H1 (cell line): ENCODE data around the gene ZSCAN10. TPM values are rescaled to one million over a fixed set of nuclear protein-coding genes. Genes with fewer than 3 reads are reported as not detected.

Source experiments
- BCL11A ChIP-seq, 2 experiments: IDR thresholded peaks; one replicate each; pipeline ENCODE4 v1.6.1; 2011; ENCODE audit warnings: low read depth in 2 of 2, low read length in 2 of 2, mild to moderate bottlenecking in 2 of 2
- CREB1 ChIP-seq: IDR thresholded peaks from 2 replicates; pipeline ENCODE4 v1.6.1; 2012; ENCODE audit warnings: inconsistent platforms
- MAFK ChIP-seq: IDR thresholded peaks from 2 replicates; pipeline ENCODE4 v1.6.1; 2012; ENCODE audit warnings: low read depth, mild to moderate bottlenecking, improper control_type of control experiment, low read length
- polyA plus RNA-seq, 7 experiments: library from polyadenylated mRNA; depleted of rRNA in 3 of 7; stranded (reverse) in 5 of 7; unstranded in 2 of 7; fragments of >200 nt in 5 of 7; fragments of 200-250 nt in 2 of 7; gene quantifications; 1 replicate in 5 of 7; 2 replicates in 1 of 7; 4 replicates in 1 of 7; pipeline versions ENCODE4 v1.2.1 to v1.2.3, GENCODE V29; 2011 to 2013; ENCODE audit warnings: missing spikeins in 2 of 7, mixed read lengths in 2 of 7
- total RNA-seq: library from RNA; stranded (reverse); fragmentation: NEBNext Ultra II Directional; extraction: Animal tissue kit (Norgen Biotek cat#: 25700); gene quantifications from 2 replicates; pipeline ENCODE4 v1.2.1, GENCODE V29; 2021
- TF ChIP-seq, protein P1 (sequence below): fragments of 300-600 bp; sonication (generic); IDR thresholded peaks from 2 replicates; pipeline ENCODE4 v1.7.1; 2012; ENCODE audit warnings: low read length, moderate library complexity, mild to moderate bottlenecking, inconsistent platforms; ENCODE audit not compliant: insufficient replicate concordance

The ZSCAN10 gene
- total and polyA plus RNA-seq, 2 of the 8 experiments (the other 6 are each of a cell fraction or from before 2014, with no cell fraction given), result 209 to 314 TPM

DNA sequence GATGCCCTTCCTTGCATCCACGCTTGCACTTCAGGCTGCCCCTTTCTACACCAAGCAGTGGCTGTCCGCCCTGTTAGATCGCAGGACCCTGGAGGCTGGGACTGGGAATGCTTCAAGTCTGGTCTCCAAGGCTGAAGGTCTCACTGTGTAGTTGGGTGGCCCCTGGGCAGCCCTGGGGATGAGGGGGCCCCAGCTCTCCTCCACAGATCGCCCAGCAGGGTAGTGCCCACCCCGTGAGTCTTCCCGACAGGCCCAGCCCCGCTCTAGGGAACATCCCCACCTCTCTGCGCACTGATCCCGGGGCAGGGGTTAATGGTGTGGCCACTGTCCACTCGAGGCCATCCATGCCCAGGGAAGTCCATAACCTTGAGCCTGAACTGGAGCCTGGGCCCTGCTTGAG is 46.1 kb upstream of the ZSCAN10 start (continued):
- TF ChIP-seq, protein P1, sequence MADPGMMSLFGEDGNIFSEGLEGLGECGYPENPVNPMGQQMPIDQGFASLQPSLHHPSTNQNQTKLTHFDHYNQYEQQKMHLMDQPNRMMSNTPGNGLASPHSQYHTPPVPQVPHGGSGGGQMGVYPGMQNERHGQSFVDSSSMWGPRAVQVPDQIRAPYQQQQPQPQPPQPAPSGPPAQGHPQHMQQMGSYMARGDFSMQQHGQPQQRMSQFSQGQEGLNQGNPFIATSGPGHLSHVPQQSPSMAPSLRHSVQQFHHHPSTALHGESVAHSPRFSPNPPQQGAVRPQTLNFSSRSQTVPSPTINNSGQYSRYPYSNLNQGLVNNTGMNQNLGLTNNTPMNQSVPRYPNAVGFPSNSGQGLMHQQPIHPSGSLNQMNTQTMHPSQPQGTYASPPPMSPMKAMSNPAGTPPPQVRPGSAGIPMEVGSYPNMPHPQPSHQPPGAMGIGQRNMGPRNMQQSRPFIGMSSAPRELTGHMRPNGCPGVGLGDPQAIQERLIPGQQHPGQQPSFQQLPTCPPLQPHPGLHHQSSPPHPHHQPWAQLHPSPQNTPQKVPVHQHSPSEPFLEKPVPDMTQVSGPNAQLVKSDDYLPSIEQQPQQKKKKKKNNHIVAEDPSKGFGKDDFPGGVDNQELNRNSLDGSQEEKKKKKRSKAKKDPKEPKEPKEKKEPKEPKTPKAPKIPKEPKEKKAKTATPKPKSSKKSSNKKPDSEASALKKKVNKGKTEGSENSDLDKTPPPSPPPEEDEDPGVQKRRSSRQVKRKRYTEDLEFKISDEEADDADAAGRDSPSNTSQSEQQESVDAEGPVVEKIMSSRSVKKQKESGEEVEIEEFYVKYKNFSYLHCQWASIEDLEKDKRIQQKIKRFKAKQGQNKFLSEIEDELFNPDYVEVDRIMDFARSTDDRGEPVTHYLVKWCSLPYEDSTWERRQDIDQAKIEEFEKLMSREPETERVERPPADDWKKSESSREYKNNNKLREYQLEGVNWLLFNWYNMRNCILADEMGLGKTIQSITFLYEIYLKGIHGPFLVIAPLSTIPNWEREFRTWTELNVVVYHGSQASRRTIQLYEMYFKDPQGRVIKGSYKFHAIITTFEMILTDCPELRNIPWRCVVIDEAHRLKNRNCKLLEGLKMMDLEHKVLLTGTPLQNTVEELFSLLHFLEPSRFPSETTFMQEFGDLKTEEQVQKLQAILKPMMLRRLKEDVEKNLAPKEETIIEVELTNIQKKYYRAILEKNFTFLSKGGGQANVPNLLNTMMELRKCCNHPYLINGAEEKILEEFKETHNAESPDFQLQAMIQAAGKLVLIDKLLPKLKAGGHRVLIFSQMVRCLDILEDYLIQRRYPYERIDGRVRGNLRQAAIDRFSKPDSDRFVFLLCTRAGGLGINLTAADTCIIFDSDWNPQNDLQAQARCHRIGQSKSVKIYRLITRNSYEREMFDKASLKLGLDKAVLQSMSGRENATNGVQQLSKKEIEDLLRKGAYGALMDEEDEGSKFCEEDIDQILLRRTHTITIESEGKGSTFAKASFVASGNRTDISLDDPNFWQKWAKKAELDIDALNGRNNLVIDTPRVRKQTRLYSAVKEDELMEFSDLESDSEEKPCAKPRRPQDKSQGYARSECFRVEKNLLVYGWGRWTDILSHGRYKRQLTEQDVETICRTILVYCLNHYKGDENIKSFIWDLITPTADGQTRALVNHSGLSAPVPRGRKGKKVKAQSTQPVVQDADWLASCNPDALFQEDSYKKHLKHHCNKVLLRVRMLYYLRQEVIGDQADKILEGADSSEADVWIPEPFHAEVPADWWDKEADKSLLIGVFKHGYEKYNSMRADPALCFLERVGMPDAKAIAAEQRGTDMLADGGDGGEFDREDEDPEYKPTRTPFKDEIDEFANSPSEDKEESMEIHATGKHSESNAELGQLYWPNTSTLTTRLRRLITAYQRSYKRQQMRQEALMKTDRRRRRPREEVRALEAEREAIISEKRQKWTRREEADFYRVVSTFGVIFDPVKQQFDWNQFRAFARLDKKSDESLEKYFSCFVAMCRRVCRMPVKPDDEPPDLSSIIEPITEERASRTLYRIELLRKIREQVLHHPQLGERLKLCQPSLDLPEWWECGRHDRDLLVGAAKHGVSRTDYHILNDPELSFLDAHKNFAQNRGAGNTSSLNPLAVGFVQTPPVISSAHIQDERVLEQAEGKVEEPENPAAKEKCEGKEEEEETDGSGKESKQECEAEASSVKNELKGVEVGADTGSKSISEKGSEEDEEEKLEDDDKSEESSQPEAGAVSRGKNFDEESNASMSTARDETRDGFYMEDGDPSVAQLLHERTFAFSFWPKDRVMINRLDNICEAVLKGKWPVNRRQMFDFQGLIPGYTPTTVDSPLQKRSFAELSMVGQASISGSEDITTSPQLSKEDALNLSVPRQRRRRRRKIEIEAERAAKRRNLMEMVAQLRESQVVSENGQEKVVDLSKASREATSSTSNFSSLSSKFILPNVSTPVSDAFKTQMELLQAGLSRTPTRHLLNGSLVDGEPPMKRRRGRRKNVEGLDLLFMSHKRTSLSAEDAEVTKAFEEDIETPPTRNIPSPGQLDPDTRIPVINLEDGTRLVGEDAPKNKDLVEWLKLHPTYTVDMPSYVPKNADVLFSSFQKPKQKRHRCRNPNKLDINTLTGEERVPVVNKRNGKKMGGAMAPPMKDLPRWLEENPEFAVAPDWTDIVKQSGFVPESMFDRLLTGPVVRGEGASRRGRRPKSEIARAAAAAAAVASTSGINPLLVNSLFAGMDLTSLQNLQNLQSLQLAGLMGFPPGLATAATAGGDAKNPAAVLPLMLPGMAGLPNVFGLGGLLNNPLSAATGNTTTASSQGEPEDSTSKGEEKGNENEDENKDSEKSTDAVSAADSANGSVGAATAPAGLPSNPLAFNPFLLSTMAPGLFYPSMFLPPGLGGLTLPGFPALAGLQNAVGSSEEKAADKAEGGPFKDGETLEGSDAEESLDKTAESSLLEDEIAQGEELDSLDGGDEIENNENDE, result no peak
- TF ChIP-seq MAFK, result no peak
- no peak for TF ChIP-seq CREB1
- TF ChIP-seq BCL11A (IDR thresholded peaks at IDR 0.05; ENCODE audit: low read depth in 2 of 2, low read length in 2 of 2), result no peak
- TF ChIP-seq, all 59 proteins: peak for 0
